IPS-18c (cell line): ENCODE measurements around the gene ANAPC2.

Experiments
- H3K4me3 ChIP-seq: 2 replicates; pipeline ENCODE4 v1.7.0; 2013; ENCODE audit warnings: low read depth, mild to moderate bottlenecking, low read length, moderate library complexity; ENCODE audit not compliant: insufficient read depth
- H3K9me3 ChIP-seq: one replicate; pipeline ENCODE4 v1.6.1; 2013; ENCODE audit warnings: mild to moderate bottlenecking, low read length, moderate library complexity; ENCODE audit not compliant: control insufficient read depth, insufficient read depth

ANAPC2 gene

DNA sequence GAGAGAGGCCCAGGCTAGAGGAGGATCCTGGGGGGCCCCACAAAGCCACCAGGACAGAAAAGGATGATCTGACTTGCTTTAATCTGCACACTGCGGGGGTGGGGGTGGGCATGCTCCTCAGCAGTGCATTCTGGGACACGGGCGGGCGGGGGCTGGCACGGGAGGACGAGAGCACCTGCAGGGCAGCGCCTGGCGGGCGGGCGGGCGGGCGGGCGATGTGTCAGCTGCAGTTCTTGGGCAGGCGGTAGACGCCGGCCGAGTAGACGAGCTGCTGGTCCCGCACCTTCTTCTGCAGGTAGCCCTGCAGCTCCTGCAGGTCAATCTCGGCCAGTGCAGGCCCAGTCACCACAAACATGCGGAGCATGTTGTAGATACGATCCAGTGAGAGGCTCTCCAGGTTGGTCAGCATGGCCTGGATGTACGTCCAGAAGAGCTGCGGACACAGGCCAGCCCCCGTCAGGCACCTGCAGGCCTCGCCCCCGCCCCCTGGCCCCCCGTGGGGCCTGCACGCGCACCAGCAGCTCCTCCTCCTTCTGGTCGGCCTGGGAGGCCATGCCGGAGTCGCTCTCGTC lies 13.6 kb downstream of the ANAPC2 start:
- Histone ChIP-seq H3K4me3 (no peak overlapping the region; the same call in 1 of the 2 replicates), H3K9me3 (no peaks in the 10 kb centered on the region)

DNA sequence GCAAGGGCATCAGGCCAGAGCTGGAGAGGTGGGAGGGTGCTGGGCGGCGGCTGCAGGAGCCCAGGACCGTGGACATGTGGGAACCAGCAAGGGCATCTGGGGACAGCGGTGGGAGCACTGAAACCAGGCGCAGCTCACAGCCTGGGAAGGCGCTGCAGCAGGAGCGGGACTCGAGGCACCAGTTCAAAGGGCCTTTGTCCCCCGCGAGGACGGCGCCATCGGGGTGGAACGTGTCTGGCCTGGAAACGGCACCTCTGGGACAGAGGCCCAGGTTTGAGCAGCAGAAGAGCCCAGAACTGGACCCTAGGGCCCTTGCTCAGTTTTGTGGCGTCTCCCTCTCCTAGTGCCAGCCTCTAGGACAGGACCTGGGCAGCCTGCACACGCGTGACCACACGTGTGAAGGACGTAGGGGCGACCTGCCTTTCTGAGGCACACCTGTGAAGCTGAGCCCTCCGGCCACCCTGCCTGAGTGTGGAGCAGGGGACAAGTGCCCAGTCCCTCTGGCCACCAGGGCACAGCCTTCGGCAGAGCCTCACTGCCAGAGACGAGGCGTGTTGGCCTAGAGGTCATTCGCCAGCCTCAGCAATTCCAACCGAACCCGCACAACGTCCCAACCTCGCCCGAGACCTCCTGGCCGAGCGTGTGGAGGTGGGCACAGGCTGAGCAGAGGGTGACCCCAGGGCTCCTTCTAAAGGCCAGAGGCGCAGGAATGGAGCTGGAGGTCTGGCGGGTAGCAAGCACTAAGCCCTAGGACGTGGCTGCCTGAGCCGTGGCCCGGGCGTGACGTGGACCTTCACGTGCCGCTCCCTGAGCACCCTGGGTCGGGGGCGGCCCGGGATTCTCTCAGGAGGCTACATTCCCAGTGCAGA lies 14.3 kb downstream of the ANAPC2 start:
- H3K9me3 ChIP-seq = no peaks in the 10 kb centered on the region
- H3K4me3 ChIP-seq = no peak overlapping the region

DNA sequence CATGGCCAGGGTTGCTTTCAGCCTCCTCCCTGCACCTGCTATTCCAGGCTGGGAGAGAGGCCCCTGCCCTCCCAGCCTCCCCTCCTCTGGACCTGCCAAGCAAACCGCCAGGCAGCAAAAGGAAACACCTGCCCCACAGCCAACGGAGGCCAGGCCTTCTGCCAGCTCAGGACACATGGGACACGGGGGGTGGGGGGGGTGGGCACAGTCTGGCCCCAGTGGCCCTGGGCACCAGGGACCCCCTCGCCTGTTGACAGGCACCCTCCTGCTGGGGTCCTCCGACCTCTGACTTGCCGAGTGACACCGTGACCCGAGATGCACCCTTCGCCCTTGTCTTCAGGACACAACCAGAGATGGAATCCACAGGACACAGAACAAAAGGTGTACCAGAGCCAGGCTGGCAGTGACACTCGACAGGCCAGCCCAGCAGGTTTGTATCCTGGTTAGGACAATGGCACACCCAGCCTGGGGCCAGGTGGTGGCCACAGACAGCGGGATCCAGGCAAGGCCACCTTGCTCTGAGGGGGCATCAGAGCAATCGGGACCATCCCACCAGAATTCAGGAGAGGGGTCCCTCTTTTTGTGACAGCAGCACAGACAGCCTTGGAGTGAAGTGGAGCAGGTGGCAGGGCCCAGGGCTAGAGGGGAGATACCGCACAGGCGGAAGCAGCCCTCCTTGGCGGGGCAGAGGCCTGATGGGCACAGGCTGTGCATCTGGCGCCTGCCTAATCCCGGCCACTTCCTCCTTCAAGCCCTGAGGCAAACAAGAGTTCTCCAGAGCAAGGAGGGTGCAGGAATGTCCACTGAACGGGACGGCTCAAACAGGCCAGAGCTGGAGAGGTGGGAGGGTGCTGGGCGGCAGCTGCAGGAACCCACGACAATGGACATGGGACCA lies 15.2 kb downstream of the ANAPC2 start:
- H3K9me3 ChIP-seq = no peaks in the 10 kb centered on the region
- H3K4me3 ChIP-seq = no peak overlapping the region

DNA sequence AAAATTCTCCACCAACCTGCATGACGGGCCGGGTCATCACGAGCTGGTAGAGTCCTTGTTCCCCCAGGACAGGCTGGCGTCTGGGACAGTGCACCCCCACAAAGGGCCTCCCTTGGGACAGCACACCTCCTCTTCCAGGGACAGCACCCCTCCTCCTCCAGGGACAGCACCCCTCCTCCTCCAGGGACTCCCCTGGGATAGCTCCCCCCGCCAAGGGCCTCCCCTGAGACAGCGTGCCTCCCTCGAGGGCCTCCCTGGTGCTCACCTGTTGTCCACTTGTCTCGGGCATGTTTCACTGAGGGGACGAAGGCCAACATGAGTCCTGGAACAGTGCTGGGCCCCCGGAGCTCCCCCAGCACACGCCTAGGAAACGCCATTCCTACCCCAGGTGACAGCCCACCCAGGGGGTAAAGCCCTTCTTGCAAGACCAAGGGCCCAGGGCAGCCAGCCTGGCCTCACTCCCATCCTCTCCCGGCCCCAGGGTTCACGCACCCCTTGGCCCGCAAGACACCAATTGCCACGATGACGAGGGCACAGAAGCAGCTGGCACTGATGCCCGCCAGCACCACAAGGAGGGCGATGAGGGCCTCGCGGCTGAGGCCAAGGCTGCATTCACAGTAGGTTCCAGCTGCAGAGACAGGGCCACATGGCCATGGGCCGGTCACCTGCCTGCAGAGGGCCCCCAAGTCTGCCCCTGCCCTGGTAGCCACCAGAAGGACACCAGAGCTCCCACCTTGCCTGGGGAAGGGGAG lies 17.0 kb downstream of the ANAPC2 start:
- Histone ChIP-seq H3K9me3 (no peaks in the 10 kb centered on the region), H3K4me3 (no peak overlapping the region)

DNA sequence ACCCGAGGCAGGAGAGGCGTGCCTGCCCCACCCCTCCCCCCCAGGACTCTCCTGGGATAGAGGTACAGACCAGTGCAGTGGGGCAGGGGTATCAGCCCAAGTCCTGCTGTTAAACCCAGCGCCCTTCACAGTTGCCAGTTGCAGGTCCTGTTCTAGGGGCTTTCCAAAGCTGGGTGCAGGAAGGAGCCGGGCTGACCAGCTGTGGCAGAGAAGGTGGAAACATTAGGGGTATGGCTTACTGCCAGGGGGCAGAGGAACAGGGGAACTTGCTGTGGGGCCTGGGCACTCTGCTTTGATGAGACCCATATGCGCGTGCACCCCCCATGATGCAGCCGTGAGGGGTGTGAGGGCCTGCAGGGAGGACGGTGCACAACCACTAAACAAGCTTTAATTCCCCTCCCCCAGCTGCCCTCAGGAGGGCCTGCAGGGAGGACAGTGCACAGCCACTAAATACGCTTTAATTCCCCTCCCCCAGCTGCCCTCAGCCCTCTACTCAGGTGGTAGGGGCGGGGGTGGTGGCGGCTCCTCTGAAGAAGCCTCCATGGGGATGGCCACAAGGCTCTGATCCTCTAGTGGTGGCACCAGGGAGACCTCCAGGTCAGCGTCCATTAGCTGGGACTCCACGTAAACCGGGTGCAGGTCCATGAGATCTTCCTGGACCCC lies 17.7 kb downstream of the ANAPC2 start:
- Histone ChIP-seq H3K9me3 (no peaks in the 10 kb centered on the region), H3K4me3 (no peak overlapping the region)

DNA sequence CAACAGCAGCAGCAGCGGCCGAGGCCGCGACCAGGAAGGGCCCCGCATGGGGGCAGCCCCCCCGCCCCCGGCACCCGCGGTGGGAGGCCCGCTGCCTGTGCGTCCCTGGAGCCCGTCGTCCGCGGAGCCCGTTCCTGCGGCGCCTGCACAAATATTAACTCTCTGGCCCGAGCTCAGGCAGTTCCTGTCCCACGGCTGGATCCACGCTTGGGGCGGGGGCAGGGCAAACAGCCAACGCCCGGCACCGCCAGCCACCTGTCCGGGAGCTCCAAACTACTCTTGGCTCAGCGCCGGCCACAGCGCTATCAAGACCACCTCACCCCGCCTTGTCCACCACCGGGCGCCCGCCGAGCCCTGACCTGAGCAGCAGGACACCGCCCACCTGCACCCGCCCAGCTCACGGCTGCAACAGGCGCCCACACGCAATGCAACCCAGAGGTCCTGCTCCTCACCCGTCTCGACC lies 18.4 kb downstream of the ANAPC2 start, which contains the start of gene LRRC26:
LRRC26 (minus strand) TSS at position 156 of the 463 bp plus-strand sequence; CDS start at position 48, 108 bp downstream.
- H3K4me3 ChIP-seq = peak within 1 kb of the TSS; percentile 62

DNA sequence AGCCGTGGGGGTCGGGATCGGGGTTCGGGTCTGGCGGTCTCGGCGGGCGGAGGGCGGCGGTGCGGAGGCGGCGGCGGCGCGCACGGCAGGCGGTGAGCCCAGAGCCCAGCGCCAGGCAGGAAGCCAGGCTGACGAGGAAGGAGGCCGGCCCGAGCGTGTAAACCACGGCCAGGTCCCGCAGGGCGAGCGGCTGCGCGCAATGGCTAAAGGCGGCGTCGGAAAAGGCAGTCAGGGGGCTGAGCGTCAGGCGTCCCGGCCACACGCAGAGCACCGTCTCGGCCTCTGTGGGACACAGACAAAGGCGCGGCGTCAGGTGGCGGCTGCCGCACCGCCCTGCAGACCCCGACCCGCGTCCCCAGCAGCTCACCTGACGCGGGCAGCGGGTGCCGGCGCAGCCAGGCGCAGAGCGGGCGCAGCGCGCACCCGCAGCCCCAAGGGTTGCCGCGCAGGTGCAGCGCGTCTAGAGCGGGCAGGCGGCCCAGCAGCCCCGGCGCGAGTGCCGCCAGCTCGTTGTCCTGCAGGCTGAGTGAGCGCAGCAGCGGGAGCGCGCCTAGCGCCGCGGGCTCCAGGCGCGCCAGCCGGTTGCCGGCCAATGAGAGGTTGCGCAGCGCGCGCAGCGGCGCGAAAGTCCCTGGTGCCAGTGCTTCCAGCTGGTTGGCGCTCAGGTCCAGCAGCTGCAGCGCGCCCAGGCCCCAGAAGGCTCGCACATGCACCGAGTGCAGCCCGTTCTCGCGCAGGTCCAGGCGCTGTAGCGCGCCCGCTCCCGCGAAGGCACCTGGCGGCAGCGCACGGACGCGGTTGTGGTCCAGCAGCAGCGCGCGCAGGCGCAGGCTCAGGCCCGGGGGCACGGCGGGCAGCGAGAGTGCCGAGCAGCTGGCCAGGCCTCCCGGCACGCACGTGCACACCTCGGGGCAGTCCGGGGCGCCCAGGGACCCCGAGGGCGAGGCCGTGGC lies 19.2 kb downstream of the ANAPC2 start:
- Histone ChIP-seq H3K4me3 (peak overlapping the region; percentile 62), H3K9me3 (no peaks in the 10 kb centered on the region)

More for the DNA sequence above, 18.4 kb downstream of the ANAPC2 start, which contains the start of gene LRRC26:
- H3K9me3 ChIP-seq = no peaks in the 10 kb centered on the region

DNA sequence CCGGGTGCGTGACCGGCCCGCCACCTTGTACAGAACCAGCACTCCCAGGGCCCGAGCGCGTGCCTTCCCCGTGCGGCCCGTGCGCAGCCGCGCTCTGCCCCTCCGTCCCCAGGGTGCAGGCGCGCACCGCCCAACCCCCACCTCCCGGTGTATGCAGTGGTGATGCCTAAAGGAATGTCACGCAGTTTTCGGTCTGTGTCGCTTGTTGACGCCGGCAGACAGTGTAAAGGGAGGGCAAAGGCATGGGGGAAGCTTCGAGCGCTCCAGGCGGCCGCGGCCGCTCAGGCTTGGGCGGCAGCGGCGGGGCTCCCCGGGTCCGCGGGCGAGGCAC lies 19.8 kb downstream of the ANAPC2 start:
- peak overlapping the region; percentile 62 for H3K4me3 ChIP-seq

DNA sequence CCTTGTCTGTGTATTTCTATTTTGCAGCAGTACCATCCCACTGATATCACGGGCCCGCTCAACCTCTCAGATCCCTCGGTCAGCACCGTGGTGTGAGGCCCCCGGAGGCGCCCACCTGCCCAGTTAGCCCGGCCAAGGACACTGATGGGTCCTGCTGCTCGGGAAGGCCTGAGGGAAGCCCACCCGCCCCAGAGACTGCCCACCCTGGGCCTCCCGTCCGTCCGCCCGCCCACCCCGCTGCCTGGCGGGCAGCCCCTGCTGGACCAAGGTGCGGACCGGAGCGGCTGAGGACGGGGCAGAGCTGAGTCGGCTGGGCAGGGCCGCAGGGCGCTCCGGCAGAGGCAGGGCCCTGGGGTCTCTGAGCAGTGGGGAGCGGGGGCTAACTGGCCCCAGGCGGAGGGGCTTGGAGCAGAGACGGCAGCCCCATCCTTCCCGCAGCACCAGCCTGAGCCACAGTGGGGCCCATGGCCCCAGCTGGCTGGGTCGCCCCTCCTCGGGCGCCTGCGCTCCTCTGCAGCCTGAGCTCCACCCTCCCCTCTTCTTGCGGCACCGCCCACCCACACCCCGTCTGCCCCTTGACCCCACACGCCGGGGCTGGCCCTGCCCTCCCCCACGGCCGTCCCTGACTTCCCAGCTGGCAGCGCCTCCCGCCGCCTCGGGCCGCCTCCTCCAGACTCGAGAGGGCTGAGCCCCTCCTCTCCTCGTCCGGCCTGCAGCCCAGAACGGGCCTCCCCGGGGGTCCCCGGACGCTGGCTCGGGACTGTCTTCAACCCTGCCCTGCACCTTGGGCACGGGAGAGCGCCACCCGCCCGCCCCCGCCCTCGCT lies 20.4 kb downstream of the ANAPC2 start:
- H3K4me3 ChIP-seq = peak overlapping the region; percentile 34

More for the DNA sequence above, 19.8 kb downstream of the ANAPC2 start:
- H3K9me3 ChIP-seq = no peaks in the 10 kb centered on the region

DNA sequence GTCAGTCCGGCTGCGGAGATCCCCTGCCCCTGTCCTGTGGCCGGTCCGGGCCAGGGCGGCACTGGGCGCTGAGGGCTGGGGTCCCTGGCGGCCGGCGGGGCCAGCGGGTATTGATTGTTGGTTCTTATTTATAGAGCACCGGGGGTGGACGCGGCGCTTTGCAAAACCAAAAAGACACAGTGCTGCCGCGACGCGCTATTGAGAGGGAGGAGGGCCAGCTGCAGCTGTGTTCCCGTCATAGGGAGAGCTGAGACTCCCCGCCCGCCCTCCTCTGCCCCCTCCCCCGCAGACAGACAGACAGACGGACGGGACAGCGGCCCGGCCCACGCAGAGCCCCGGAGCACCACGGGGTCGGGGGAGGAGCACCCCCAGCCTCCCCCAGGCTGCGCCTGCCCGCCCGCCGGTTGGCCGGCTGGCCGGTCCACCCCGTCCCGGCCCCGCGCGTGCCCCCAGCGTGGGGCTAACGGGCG lies 21.0 kb downstream of the ANAPC2 start:
- no peak overlapping the region for H3K4me3 ChIP-seq
- H3K9me3 ChIP-seq = no peaks in the 10 kb centered on the region

More for the DNA sequence above, 20.4 kb downstream of the ANAPC2 start:
- H3K9me3 ChIP-seq = no peaks in the 10 kb centered on the region

DNA sequence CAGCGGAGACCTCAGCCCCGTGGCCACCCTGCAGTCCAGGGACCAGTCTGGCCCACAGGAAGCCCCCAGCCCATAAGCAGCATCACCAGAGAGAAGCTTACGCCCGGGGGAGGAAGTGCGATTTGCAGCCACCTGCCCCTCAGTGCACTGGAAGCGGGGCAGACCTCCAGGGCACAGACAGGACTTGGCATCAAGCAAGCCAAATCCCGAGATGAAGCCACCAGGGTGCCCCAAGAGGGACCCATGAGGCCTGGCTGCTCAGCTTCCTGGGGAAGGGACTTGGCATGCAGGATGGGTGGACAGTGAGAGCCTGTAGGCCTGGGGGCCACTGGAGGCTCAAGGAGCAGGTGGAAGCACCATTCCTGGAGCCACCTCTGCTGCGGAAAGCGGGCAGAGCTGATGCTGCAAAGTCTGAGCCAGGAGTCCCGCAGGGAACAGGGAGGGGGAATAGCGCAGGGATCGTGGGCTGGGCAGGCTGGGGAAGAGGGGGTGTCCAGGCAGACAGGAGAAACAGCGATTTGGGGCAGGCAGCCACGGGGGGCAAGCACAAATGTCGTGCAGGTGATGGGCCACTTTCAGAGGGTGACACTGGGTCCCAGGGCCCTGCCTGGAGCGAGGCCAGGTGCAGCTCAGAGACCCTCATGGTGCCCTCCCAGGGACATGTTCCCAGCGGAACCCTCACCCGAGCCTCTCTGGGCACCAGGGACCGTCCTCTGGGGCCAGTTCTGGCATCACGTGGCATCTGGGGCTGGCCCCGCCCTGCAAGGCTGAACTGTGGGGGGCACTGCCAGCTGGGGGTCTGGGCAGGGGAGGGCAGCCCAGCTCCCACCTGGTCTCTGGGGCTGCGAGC lies 21.8 kb downstream of the ANAPC2 start:
- no peak overlapping the region for H3K4me3 ChIP-seq
- no peaks in the 10 kb centered on the region for H3K9me3 ChIP-seq

DNA sequence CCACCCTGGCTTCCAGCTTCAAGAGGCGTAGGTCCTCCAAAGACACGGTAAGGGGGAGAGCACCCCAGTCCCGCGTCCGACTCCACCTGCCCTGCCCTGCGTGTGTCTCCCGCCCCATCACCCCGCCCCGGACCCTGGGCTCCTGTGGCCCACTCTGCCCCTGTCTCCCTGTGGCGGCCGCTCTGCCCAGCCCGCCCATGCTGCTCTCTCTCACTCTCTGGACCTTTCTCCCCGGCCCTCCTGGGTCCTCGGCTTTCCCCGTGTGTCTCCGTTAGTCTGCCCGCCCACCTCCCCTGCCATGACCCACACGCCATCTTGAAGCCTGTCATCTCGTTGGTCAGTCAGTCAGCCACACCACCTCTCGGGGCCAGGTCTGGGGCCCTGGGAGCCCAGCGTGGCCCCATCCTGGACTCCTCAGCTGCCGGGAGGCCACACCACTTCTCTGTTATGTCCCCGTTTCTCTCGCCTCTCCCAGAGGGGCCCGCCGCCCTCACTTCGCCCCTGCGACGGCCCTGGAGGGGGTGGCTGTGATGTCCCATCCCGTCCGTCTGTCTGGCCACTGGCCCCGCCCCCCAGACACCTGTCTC lies 23.0 kb downstream of the ANAPC2 start:
- no peak overlapping the region for H3K4me3 ChIP-seq
- no peaks in the 10 kb centered on the region for H3K9me3 ChIP-seq

DNA sequence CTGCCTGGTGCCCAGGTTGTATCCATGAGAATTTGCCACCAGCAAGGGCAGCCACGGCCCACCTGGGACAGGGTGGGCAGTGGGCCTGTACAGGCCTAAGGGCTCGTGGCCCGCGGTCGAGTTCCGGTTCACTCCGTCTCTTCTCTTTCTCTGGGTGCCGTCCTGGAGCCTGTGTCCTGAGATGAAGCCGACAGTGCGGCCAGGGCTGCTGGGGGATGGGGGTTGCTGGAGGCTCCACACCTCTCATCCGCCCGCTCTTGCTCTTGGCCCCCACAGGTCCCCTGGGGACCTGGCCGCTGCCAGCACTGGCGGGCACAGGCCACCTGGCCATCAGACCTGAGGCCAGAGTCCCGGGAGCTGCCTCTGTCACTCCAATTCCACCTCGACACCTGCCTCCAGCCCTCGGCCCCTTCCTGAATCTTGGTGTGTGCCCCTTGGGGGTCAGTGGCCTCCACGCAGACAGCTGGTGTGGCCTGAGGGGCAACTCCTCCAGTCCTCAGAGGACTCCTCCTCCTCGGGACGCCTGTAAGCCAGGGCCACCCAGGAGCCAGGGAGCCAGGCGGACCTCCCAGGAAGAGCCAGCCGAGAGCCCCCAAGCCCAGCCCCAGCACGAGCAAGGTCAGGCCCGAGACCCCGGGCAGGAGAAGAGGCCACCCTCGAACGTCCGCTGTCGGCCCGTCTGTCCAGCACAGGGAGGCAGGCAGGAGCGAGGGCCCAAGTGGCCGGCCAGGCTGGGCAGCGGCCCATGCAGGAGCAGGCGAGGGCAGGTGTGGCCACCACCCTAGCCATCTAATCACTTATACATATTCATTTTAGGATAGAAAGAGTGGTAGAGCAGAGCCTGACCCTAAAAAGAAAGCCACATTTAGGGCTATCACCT lies 23.8 kb downstream of the ANAPC2 start:
- no peaks in the 10 kb centered on the region for H3K9me3 ChIP-seq

More for the DNA sequence above, 23.8 kb downstream of the ANAPC2 start:
- no peak overlapping the region for H3K4me3 ChIP-seq
